Measurements from ENCODE around the gene FAM184B. TPM values are rescaled to one million over a fixed set of nuclear protein-coding genes. Genes with fewer than 3 reads are reported as not detected.

The FAM184B gene
- total and polyA plus RNA-seq, 2 experiments from 2014 or later, result 0.11 to 0.49 TPM

GRCh38 chr4:17583941-17584340 is 197.5 kb downstream of the FAM184B start (continued):
- TF ChIP-seq ZNF462 (CRISPR knock-in tag; IDR thresholded peaks at IDR 0.05), result no peak
- TF ChIP-seq NANOG (IDR thresholded peaks at IDR 0.05; ENCODE audit: borderline replicate concordance), result no peak
- no peak for TF ChIP-seq ETS1 (IDR thresholded peaks at IDR 0.05)
- TF ChIP-seq JUNB (IDR thresholded peaks at IDR 0.05; ENCODE audit: unreplicated experiment), result no peak
- TF ChIP-seq ZNF331 (CRISPR knock-in tag; IDR thresholded peaks at IDR 0.05; ENCODE audit: low read depth), result no peak
- no peak for TF ChIP-seq STAT1 (IDR thresholded peaks at IDR 0.05; ENCODE audit: unreplicated experiment)

GRCh38 chr4:17583276-17583675 is 198.1 kb downstream of the FAM184B start:
- Mint-ChIP-seq H3K4me1 (peaks cover 27% of the 10 kb centered on the region), H3K36me3 (ENCODE audit: low read depth) (peaks cover 74% of the 10 kb centered on the region), H3K27ac (no peak overlapping the region; the same call in 1 of the 2 replicates), H3K9me3 (no peaks in the 10 kb centered on the region), H3K4me3 (no peak overlapping the region), H3K27me3 (ENCODE audit: insufficient read depth, low read depth, poor library complexity) (peaks cover 5% of the 10 kb centered on the region)
- no peak for DNase-seq (ENCODE audit: low spot score)
- ATAC-seq, result no peak
- H3K79me2 ChIP-seq (replicated peaks; ENCODE audit: insufficient read depth), result peaks cover 10% of the 10 kb centered on the region
- H3K4me3 ChIP-seq, result no peak overlapping the region
- H3K36me3 ChIP-seq (ENCODE audit: insufficient read depth), result peaks cover 33% of the 10 kb centered on the region
- H3K4me2 ChIP-seq, result no peak overlapping the region
- H2AFZ ChIP-seq, result no peak overlapping the region
- H4K20me1 ChIP-seq (replicated peaks; ENCODE audit: insufficient read depth), result peaks cover 2% of the 10 kb centered on the region; the same call in 1 of the 2 replicates
- TF ChIP-seq REST (IDR thresholded peaks at IDR 0.05; ENCODE audit: unreplicated experiment), result no peak
- no peak for TF ChIP-seq CTCF (conservative IDR thresholded peaks at IDR 0.05; ENCODE audit: low read depth in 2 of 2)
- no peak for TF ChIP-seq STAT1 (IDR thresholded peaks at IDR 0.05; ENCODE audit: unreplicated experiment)
- no peak for TF ChIP-seq EZH2phosphoT487 (IDR thresholded peaks at IDR 0.05; ENCODE audit: unreplicated experiment)
- no peak overlapping the region for H3K27ac ChIP-seq (ENCODE audit: low read depth)
- no peaks in the 10 kb centered on the region for H3K27me3 ChIP-seq (ENCODE audit: insufficient read depth)
- peaks cover 3% of the 10 kb centered on the region; the same call in 1 of the 2 replicates for H3K4me1 ChIP-seq (ENCODE audit: insufficient read depth)
- no peaks in the 10 kb centered on the region for H3K9me2 ChIP-seq (ENCODE audit: insufficient read depth)
- H3F3A ChIP-seq (replicated peaks; ENCODE audit: low read depth), result no peaks in the 10 kb centered on the region

Measured in GM23338 (cell line).